ENCODE data around the gene SNX27. TPM values are rescaled to one million over a fixed set of nuclear protein-coding genes. Genes with fewer than 3 reads are reported as not detected.

SNX27 gene
- total and polyA plus RNA-seq, 2 donors (not counting 1 experiment from before 2014, with no cell fraction given): 13.5 to 45.6 TPM

DNA sequence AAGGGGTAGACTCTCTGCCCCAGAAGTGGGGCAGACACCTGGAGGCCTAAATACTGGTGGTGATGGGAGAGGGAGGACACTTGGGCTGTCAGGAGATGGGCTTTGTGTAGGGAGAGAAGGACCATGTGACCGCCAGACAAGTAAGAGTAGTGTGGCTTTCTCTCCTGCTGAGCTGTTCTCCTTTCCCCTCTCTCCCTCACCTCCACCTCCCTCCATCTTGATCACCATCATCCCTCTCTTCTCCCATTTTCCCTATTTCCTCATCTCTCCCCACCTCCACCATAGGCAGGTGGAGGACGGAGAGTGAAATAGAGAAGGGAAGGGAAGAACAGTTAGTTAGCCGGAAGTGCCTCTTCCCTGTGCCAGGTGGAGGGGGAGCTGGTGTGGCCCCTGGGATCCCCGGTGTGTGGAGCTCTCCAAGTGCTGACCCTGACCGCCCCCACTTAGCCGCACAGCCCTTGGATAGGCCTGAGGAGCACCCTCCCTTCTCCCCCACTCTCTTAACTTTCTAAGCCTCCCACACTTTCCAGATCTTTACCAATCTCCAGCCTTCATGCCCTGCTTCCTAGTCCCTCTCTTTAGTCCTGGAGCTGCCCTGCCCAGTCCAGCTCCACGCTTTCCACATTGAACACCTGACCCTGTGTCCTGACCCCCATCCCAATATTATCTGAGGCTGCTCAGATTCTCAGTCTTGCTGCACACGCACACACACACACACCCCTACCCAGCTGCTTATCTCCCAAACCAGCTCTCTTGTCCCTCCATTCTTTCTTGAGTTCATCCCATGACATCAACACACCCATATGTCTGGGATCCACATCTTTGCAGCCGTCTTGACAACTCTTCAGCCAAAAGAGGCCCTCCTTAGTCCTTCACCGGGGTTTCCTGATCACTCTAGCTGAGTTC is 103.2 kb downstream of the SNX27 start:
- Mint-ChIP-seq H3K4me1 (peaks cover 12% of the 10 kb centered on the region), H3K27ac (no peak overlapping the region), H3K27me3 (peaks cover 68% of the 10 kb centered on the region), H3K9me3 (ENCODE audit: insufficient read depth) (no peaks in the 10 kb centered on the region), H3K4me3 (no peak overlapping the region)
- CTCF ChIA-PET: interaction anchor here (1.2 kb wide), 1 partner anchor 9 kb away, joined by 3 read pairs; no protein-coding TSS in a partner anchor
- Histone ChIP-seq H3K4me1 (ENCODE audit: control insufficient read depth in 2 of 2, insufficient read depth in 2 of 2, low read length in 2 of 2) (peaks cover 5 to 8% of the 10 kb centered on the region in 2 donors), H3K79me2 (ENCODE audit: control insufficient read depth, insufficient read depth, low read length) (no peaks in the 10 kb centered on the region), H3K9ac (ENCODE audit: low read length) (no peak overlapping the region), H3K36me3 (replicated peaks in 1 of 2; ENCODE audit: control extremely low read depth in 1 of 2, control insufficient read depth in 1 of 2, extremely low read depth in 1 of 2, insufficient read depth in 2 of 2, low read length in 1 of 2) (no peaks in the 10 kb centered on the region), H3K9me3 (ENCODE audit: control extremely low read depth in 1 of 3, control insufficient read depth in 2 of 3, insufficient read depth in 1 of 3, low read length in 2 of 3) (peaks cover 0 to 10% (median 0%) of the 10 kb centered on the region in 3 donors), H4K20me1 (ENCODE audit: control insufficient read depth, insufficient read depth, low read length, poor library complexity, severe bottlenecking) (no peaks in the 10 kb centered on the region), H3K27me3 (replicated peaks in 1 of 4; ENCODE audit: control extremely low read depth in 1 of 4, control insufficient read depth in 3 of 4, insufficient read depth in 4 of 4, low read length in 3 of 4) (peaks cover 0 to 46% (median 20%) of the 10 kb centered on the region in 4 experiments), H2AFZ (ENCODE audit: insufficient read depth, low read depth, low read length, poor library complexity, severe bottlenecking) (no peak overlapping the region), H3K4me2 (replicated peaks; ENCODE audit: low read depth, low read length, poor library complexity, severe bottlenecking) (no peak overlapping the region), H3K4me3 (ENCODE audit: control extremely low read depth in 1 of 5, extremely low read depth in 1 of 5, insufficient read depth in 1 of 5, low read depth in 2 of 5, low read length in 4 of 5) (no peak overlapping the region), H3K27ac (ENCODE audit: low read length in 2 of 2) (no peak overlapping the region)
- WGBS (ENCODE audit: insufficient coverage): 77% methylated on average over 7 of the region's 10 CpGs
- POLR2A ChIA-PET: no interaction called here
- TF ChIP-seq CTCF (IDR thresholded peaks at IDR 0.05) (no peak), EZH2 (IDR thresholded peaks at IDR 0.05; ENCODE audit: borderline replicate concordance, insufficient read depth, low read depth, low read length, poor library complexity, severe bottlenecking) (no peak)
- ATAC-seq (ENCODE audit: low read depth): no peak
- intact Hi-C loops (cut with micrococcal nuclease): no loop called here
- no peak for DNase-seq

All from B cell (primary cell).